Lower leg skin (tissue), 3 donors: Measurements from ENCODE around the gene ZNF618.

Source experiments
- POLR2A ChIP-seq, 2 donors: fragments of 450-650 bp; IDR thresholded peaks; one replicate each; pipeline ENCODE4 v1.6.1; 2016 to 2017; ENCODE audit warnings: antibody characterized with exemption in 2 of 2, mild to moderate bottlenecking in 1 of 2, moderate library complexity in 1 of 2
- TF ChIP-seq, protein P1 (sequence below), 3 donors: fragments of 450-650 bp; IDR thresholded peaks; one replicate each; pipeline ENCODE4 v1.5.1; 2016; ENCODE audit warnings: antibody characterized with exemption in 3 of 3, mild to moderate bottlenecking in 3 of 3, moderate library complexity in 2 of 3

DNA sequence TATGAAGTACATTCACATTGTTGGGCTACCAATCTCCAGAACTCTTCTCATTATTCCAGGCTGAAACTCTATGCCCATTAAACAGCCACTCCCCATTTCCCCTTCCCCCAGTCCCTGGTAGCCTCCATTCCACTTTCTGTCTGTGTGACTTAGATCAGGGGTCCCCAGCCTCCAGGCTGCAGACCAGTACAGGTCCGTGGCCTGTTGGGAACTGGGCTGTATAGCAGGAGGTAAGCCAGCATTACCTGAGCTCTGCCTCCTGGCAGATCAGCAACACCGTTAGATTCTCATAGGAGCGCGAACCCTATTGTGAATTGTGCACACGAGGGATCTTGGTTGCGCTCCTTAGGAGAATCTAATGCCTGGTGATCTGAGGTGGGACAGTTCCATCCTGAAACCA is 23.1 kb downstream of the ZNF618 start:
- TF ChIP-seq, protein P1, sequence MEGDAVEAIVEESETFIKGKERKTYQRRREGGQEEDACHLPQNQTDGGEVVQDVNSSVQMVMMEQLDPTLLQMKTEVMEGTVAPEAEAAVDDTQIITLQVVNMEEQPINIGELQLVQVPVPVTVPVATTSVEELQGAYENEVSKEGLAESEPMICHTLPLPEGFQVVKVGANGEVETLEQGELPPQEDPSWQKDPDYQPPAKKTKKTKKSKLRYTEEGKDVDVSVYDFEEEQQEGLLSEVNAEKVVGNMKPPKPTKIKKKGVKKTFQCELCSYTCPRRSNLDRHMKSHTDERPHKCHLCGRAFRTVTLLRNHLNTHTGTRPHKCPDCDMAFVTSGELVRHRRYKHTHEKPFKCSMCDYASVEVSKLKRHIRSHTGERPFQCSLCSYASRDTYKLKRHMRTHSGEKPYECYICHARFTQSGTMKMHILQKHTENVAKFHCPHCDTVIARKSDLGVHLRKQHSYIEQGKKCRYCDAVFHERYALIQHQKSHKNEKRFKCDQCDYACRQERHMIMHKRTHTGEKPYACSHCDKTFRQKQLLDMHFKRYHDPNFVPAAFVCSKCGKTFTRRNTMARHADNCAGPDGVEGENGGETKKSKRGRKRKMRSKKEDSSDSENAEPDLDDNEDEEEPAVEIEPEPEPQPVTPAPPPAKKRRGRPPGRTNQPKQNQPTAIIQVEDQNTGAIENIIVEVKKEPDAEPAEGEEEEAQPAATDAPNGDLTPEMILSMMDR (IDR thresholded peaks at IDR 0.05): no peak
- TF ChIP-seq POLR2A (IDR thresholded peaks at IDR 0.05): no peak
